HFF-Myc (cell line): Measurements from ENCODE around the gene MED17.

Source experiments
- DNase-seq: peaks from one replicate; pipeline ENCODE4 v3.0.0-alpha.2; 2011; ENCODE audit warnings: low read depth; ENCODE audit errors: extremely low read depth
- H3K4me3 ChIP-seq: replicated peaks from 2 replicates; pipeline ENCODE4 v1.5.1; 2011; ENCODE audit warnings: low read depth, mild to moderate bottlenecking, control low read depth, low read length
- CTCF ChIP-seq: IDR thresholded peaks from 2 replicates; pipeline ENCODE4 v1.5.1; 2012; ENCODE audit warnings: mild to moderate bottlenecking, low read depth, low read length, control low read depth; ENCODE audit errors: missing control alignments

Gene MED17

GRCh38 chr11:93822359-93822758, 38.3 kb downstream of the MED17 start:
- no peak for TF ChIP-seq CTCF
- no peak for DNase-seq
- no peak overlapping the region for H3K4me3 ChIP-seq

- DNase-seq = no peak
- no peak for TF ChIP-seq CTCF
These were observed 39.1 kb downstream of the MED17 start for GRCh38 chr11:93823210-93823609.

GRCh38 chr11:93827363-93827762, 43.3 kb downstream of the MED17 start:
- DNase-seq = no peak
- TF ChIP-seq CTCF = no peak
- no peak overlapping the region for H3K4me3 ChIP-seq

More at GRCh38 chr11:93823210-93823609, 39.1 kb downstream of the MED17 start:
- no peak overlapping the region for H3K4me3 ChIP-seq

GRCh38 chr11:93829598-93829997, 45.5 kb downstream of the MED17 start:
- no peak for TF ChIP-seq CTCF
- H3K4me3 ChIP-seq = no peak overlapping the region
- no peak for DNase-seq

- no peak overlapping the region for H3K4me3 ChIP-seq
- DNase-seq = no peak
- no peak for TF ChIP-seq CTCF
These were observed 47.5 kb downstream of the MED17 start for GRCh38 chr11:93831343-93832127.

- DNase-seq = no peak
- no peak for TF ChIP-seq CTCF
- H3K4me3 ChIP-seq = no peak overlapping the region
These were observed 48.7 kb downstream of the MED17 start for GRCh38 chr11:93832780-93833179.

GRCh38 chr11:93838967-93839366, 54.9 kb downstream of the MED17 start:
- H3K4me3 ChIP-seq = no peak overlapping the region
- no peak for DNase-seq
- no peak for TF ChIP-seq CTCF
